Lower leg skin (tissue), 3 donors: Measurements from ENCODE around the gene ABHD11.

Experiments
- CTCF ChIP-seq, 3 donors: fragments of 450-650 bp; IDR thresholded peaks; one replicate each; pipeline ENCODE4 v1.5.1; 2016; ENCODE audit warnings: antibody characterized with exemption in 3 of 3, mild to moderate bottlenecking in 3 of 3, moderate library complexity in 2 of 3
- POLR2A ChIP-seq, 2 donors: fragments of 450-650 bp; IDR thresholded peaks; one replicate each; pipeline ENCODE4 v1.6.1; 2016 to 2017; ENCODE audit warnings: antibody characterized with exemption in 2 of 2, mild to moderate bottlenecking in 1 of 2, moderate library complexity in 1 of 2

GRCh38 chr7:73770002-73770859, 31.6 kb upstream of the ABHD11 start, which contains the start of gene CLDN3:
- TF ChIP-seq CTCF (IDR thresholded peaks at IDR 0.05) = no peak
- TF ChIP-seq POLR2A (IDR thresholded peaks at IDR 0.05) = no peak
